ENCODE data around the gene OPTN.
A peak's percentile ranks its signal among the peaks of the same experiment; 100 is the strongest.
"Not testable (repeated sequence)": the region's sequence is repeated elsewhere in the genome, so short reads cannot be mapped to it uniquely, and the experiment has no call there.

OPTN gene

GRCh38 chr10:13091801-13092200, 8.2 kb upstream of the OPTN start:
- 88% methylated on average over 1 of the region's 3 CpGs for WGBS
- no peak overlapping the region for H3K27ac ChIP-seq (ENCODE audit: low read depth, low read length)
- H3K4me1 ChIP-seq (ENCODE audit: insufficient read depth, low read length), result no peaks in the 10 kb centered on the region
- H3K4me3 ChIP-seq (ENCODE audit: low read length), result no peak overlapping the region
- 0 out of 2 replicates have a peak, but pooled peaks cover 2% of the 10 kb centered on the region for H3K9me3 ChIP-seq (ENCODE audit: insufficient read depth, low read depth, low read length)
- H3K27me3 ChIP-seq (ENCODE audit: insufficient read depth, low read length), result no peaks in the 10 kb centered on the region
- no peak overlapping the region for H3K9ac ChIP-seq (ENCODE audit: low read depth, low read length)
- no peaks in the 10 kb centered on the region for H3K36me3 ChIP-seq (ENCODE audit: insufficient read depth, low read length)

- 0 out of 2 replicates have a peak, but pooled peaks cover 2% of the 10 kb centered on the region for H3K9me3 ChIP-seq (ENCODE audit: insufficient read depth, low read depth, low read length)
- 86% methylated on average over 6 of the region's 7 CpGs for WGBS
- H3K27ac ChIP-seq (ENCODE audit: low read depth, low read length), result no peak overlapping the region
- H3K9ac ChIP-seq (ENCODE audit: low read depth, low read length), result no peak overlapping the region
- H3K4me3 ChIP-seq (ENCODE audit: low read length), result no peak overlapping the region
- no peaks in the 10 kb centered on the region for H3K36me3 ChIP-seq (ENCODE audit: insufficient read depth, low read length)
- H3K27me3 ChIP-seq (ENCODE audit: insufficient read depth, low read length), result no peaks in the 10 kb centered on the region
- no peaks in the 10 kb centered on the region for H3K4me1 ChIP-seq (ENCODE audit: insufficient read depth, low read length)
These were observed 7.5 kb upstream of the OPTN start for GRCh38 chr10:13092291-13093102.

- 98% methylated on average over 3 of the region's 4 CpGs for WGBS
- H3K27ac ChIP-seq (ENCODE audit: low read depth, low read length); H3K36me3 ChIP-seq (ENCODE audit: insufficient read depth, low read length); H3K27me3 ChIP-seq (ENCODE audit: insufficient read depth, low read length); H3K9me3 ChIP-seq (ENCODE audit: insufficient read depth, low read depth, low read length); H3K9ac ChIP-seq (ENCODE audit: low read depth, low read length); H3K4me1 ChIP-seq (ENCODE audit: insufficient read depth, low read length); H3K4me3 ChIP-seq (ENCODE audit: low read length): not testable (repeated sequence)
These were observed 5.9 kb upstream of the OPTN start for GRCh38 chr10:13094082-13094481.

- WGBS, result 85% methylated on average over 3 of the region's 3 CpGs
- Histone ChIP-seq H3K27ac (ENCODE audit: low read depth, low read length) (no peak overlapping the region), H3K4me1 (ENCODE audit: insufficient read depth, low read length) (no peaks in the 10 kb centered on the region)
These were observed 4.9 kb upstream of the OPTN start for GRCh38 chr10:13095094-13095493.

GRCh38 chr10:13095929-13096328, 4.0 kb upstream of the OPTN start:
- 94% methylated on average over 2 of the region's 2 CpGs for WGBS
- H3K36me3 ChIP-seq (ENCODE audit: insufficient read depth, low read length), result no peaks in the 10 kb centered on the region
- no peak overlapping the region for H3K4me3 ChIP-seq (ENCODE audit: low read length)

More at GRCh38 chr10:13095094-13095493, 4.9 kb upstream of the OPTN start:
- Histone ChIP-seq H3K9me3 (ENCODE audit: insufficient read depth, low read depth, low read length) (0 out of 2 replicates have a peak, but pooled peaks cover 2% of the 10 kb centered on the region), H3K9ac (ENCODE audit: low read depth, low read length) (no peak overlapping the region), H3K36me3 (ENCODE audit: insufficient read depth, low read length) (no peaks in the 10 kb centered on the region), H3K4me3 (ENCODE audit: low read length) (no peak overlapping the region), H3K27me3 (ENCODE audit: insufficient read depth, low read length) (no peaks in the 10 kb centered on the region)

GRCh38 chr10:13099144-13099665, 758 bp upstream of the OPTN start:
- Histone ChIP-seq H3K9me3 (ENCODE audit: insufficient read depth, low read depth, low read length) (no peaks in the 10 kb centered on the region), H3K36me3 (ENCODE audit: insufficient read depth, low read length) (no peaks in the 10 kb centered on the region), H3K27me3 (ENCODE audit: insufficient read depth, low read length) (peaks cover 9% of the 10 kb centered on the region), H3K9ac (ENCODE audit: low read depth, low read length) (peak overlapping the region; percentile 60; the same call in 1 of the 2 replicates), H3K27ac (ENCODE audit: low read depth, low read length) (peak overlapping the region; percentile 68; the same call in 1 of the 2 replicates), H3K4me1 (ENCODE audit: insufficient read depth, low read length) (no peaks in the 10 kb centered on the region), H3K4me3 (ENCODE audit: low read length) (peak overlapping the region; percentile 87)
- WGBS, result 3% methylated on average over 12 of the region's 14 CpGs

More at GRCh38 chr10:13095929-13096328, 4.0 kb upstream of the OPTN start:
- Histone ChIP-seq H3K4me1 (ENCODE audit: insufficient read depth, low read length) (no peaks in the 10 kb centered on the region), H3K27ac (ENCODE audit: low read depth, low read length) (no peak overlapping the region), H3K9me3 (ENCODE audit: insufficient read depth, low read depth, low read length) (no peaks in the 10 kb centered on the region), H3K27me3 (ENCODE audit: insufficient read depth, low read length) (peaks cover 7% of the 10 kb centered on the region), H3K9ac (ENCODE audit: low read depth, low read length) (no peak overlapping the region)

- WGBS, result 17% methylated on average over 35 of the region's 35 CpGs
- Histone ChIP-seq H3K4me1 (ENCODE audit: insufficient read depth, low read length) (no peaks in the 10 kb centered on the region), H3K36me3 (ENCODE audit: insufficient read depth, low read length) (no peaks in the 10 kb centered on the region), H3K27ac (ENCODE audit: low read depth, low read length) (no peak overlapping the region), H3K27me3 (ENCODE audit: insufficient read depth, low read length) (peaks cover 9% of the 10 kb centered on the region), H3K9ac (ENCODE audit: low read depth, low read length) (peak overlapping the region; percentile 52; the same call in 1 of the 2 replicates), H3K9me3 (ENCODE audit: insufficient read depth, low read depth, low read length) (no peaks in the 10 kb centered on the region), H3K4me3 (ENCODE audit: low read length) (peak overlapping the region; percentile 87)
These were observed 659 bp downstream of the OPTN start for GRCh38 chr10:13100349-13101294.

GRCh38 chr10:13102002-13102794, 2.2 kb downstream of the OPTN start:
- no peaks in the 10 kb centered on the region for H3K9me3 ChIP-seq (ENCODE audit: insufficient read depth, low read depth, low read length)
- WGBS, result 84% methylated on average over 13 of the region's 13 CpGs
- H3K4me3 ChIP-seq (ENCODE audit: low read length), result no peak overlapping the region
- no peaks in the 10 kb centered on the region for H3K4me1 ChIP-seq (ENCODE audit: insufficient read depth, low read length)
- H3K27ac ChIP-seq (ENCODE audit: low read depth, low read length), result no peak overlapping the region
- no peak overlapping the region for H3K9ac ChIP-seq (ENCODE audit: low read depth, low read length)
- H3K27me3 ChIP-seq (ENCODE audit: insufficient read depth, low read length), result peaks cover 9% of the 10 kb centered on the region
- H3K36me3 ChIP-seq (ENCODE audit: insufficient read depth, low read length), result no peaks in the 10 kb centered on the region

- H3K9me3 ChIP-seq (ENCODE audit: insufficient read depth, low read depth, low read length), result no peaks in the 10 kb centered on the region
- no peak overlapping the region for H3K4me3 ChIP-seq (ENCODE audit: low read length)
- H3K4me1 ChIP-seq (ENCODE audit: insufficient read depth, low read length), result no peaks in the 10 kb centered on the region
- no peak overlapping the region for H3K27ac ChIP-seq (ENCODE audit: low read depth, low read length)
- no peak overlapping the region for H3K9ac ChIP-seq (ENCODE audit: low read depth, low read length)
- H3K27me3 ChIP-seq (ENCODE audit: insufficient read depth, low read length), result peaks cover 9% of the 10 kb centered on the region
- 87% methylated on average over 2 of the region's 2 CpGs for WGBS
- H3K36me3 ChIP-seq (ENCODE audit: insufficient read depth, low read length), result no peaks in the 10 kb centered on the region
These were observed 3.6 kb downstream of the OPTN start for GRCh38 chr10:13103554-13103953.

GRCh38 chr10:13104697-13105096, 4.7 kb downstream of the OPTN start:
- WGBS, result 90% methylated on average over 13 of the region's 14 CpGs
- Histone ChIP-seq H3K27ac (ENCODE audit: low read depth, low read length) (no peak overlapping the region), H3K4me3 (ENCODE audit: low read length) (no peak overlapping the region), H3K36me3 (ENCODE audit: insufficient read depth, low read length) (no peaks in the 10 kb centered on the region), H3K9me3 (ENCODE audit: insufficient read depth, low read depth, low read length) (no peaks in the 10 kb centered on the region), H3K4me1 (ENCODE audit: insufficient read depth, low read length) (no peaks in the 10 kb centered on the region), H3K9ac (ENCODE audit: low read depth, low read length) (no peak overlapping the region), H3K27me3 (ENCODE audit: insufficient read depth, low read length) (peaks cover 9% of the 10 kb centered on the region)

All from HUES64 (cell line).